Neuronal stem cell (in vitro differentiated cells): ENCODE results near the gene DHRS2.

Source experiments
- DNase-seq: peaks from one replicate; pipeline ENCODE4 v3.0.0-alpha.2; 2013; ENCODE audit warnings: low spot score
- H2AFZ ChIP-seq: one replicate; pipeline ENCODE4 v1.6.1; 2013; ENCODE audit warnings: mild to moderate bottlenecking, low read length, inconsistent platforms
- H2AK5ac ChIP-seq: 2 replicates; pipeline ENCODE4 v1.6.1; 2013; ENCODE audit warnings: low read depth, mild to moderate bottlenecking, inconsistent platforms, low read length, moderate library complexity, mixed read lengths
- H2BK120ac ChIP-seq: 2 replicates; pipeline ENCODE4 v1.6.1; 2013; ENCODE audit warnings: low read depth, mild to moderate bottlenecking, inconsistent platforms, low read length, moderate library complexity, mixed read lengths
- H2BK12ac ChIP-seq: one replicate; pipeline ENCODE4 v1.6.1; 2013; ENCODE audit warnings: low read length, inconsistent platforms
- H2BK15ac ChIP-seq: 2 replicates; pipeline ENCODE4 v1.6.1; 2013; ENCODE audit warnings: mild to moderate bottlenecking, low read length, inconsistent platforms, mixed read lengths
- H2BK5ac ChIP-seq: one replicate; pipeline ENCODE4 v1.6.1; 2013; ENCODE audit warnings: inconsistent platforms, mild to moderate bottlenecking, low read length, moderate library complexity
- H3K14ac ChIP-seq: one replicate; pipeline ENCODE4 v1.6.1; 2013; ENCODE audit warnings: low read length, inconsistent platforms
- H3K18ac ChIP-seq: 2 replicates; pipeline ENCODE4 v1.6.1; 2013; ENCODE audit warnings: low read length, inconsistent platforms
- H3K23ac ChIP-seq: 2 replicates; pipeline ENCODE4 v1.6.1; 2013; ENCODE audit warnings: low read depth, mild to moderate bottlenecking, mixed read lengths, low read length, inconsistent platforms; ENCODE audit not compliant: poor library complexity
- H3K27ac ChIP-seq: replicated peaks from 3 replicates; pipeline ENCODE4 v1.5.1; 2013; ENCODE audit warnings: low read length, inconsistent platforms
- H3K27me3 ChIP-seq, 3 experiments: 2 replicates each; pipeline ENCODE4 v1.6.1; 2013; ENCODE audit warnings: low read length in 3 of 3, mild to moderate bottlenecking in 2 of 3, inconsistent platforms in 1 of 3, low read depth in 1 of 3, mixed read lengths in 1 of 3, moderate library complexity in 1 of 3; ENCODE audit not compliant: control insufficient read depth in 3 of 3, insufficient read depth in 3 of 3
- H3K36me3 ChIP-seq, 2 donors: replicated peaks in 1 of 2; 2 replicates each; pipeline ENCODE4 v1.6.1; 2013; ENCODE audit warnings: low read length in 2 of 2; ENCODE audit not compliant: control insufficient read depth in 2 of 2, insufficient read depth in 2 of 2
- H3K4ac ChIP-seq: 2 replicates; pipeline ENCODE4 v1.6.1; 2013; ENCODE audit warnings: inconsistent platforms, mild to moderate bottlenecking, low read length, moderate library complexity
- H3K4me1 ChIP-seq, 2 donors: 1 replicate in 1 of 2; 2 replicates in 1 of 2; pipeline ENCODE4 v1.6.1; 2013; ENCODE audit warnings: low read length in 2 of 2, low read depth in 1 of 2; ENCODE audit not compliant: control insufficient read depth in 2 of 2, insufficient read depth in 1 of 2
- H3K4me2 ChIP-seq: one replicate; pipeline ENCODE4 v1.6.1; 2013; ENCODE audit warnings: mild to moderate bottlenecking, low read length, inconsistent platforms; ENCODE audit not compliant: insufficient read depth, poor library complexity, severe bottlenecking
- H3K4me3 ChIP-seq, 2 donors: 2 replicates each; pipeline ENCODE4 v1.5.1; 2013; ENCODE audit warnings: low read length in 2 of 2, mild to moderate bottlenecking in 2 of 2, inconsistent platforms in 1 of 2, moderate library complexity in 1 of 2
- H3K79me1 ChIP-seq: one replicate; pipeline ENCODE4 v1.6.1; 2013; ENCODE audit warnings: low read depth, mild to moderate bottlenecking, inconsistent platforms, low read length, moderate library complexity
- H3K9ac ChIP-seq: one replicate; pipeline ENCODE4 v1.6.1; 2013; ENCODE audit warnings: mild to moderate bottlenecking, low read depth, low read length, inconsistent platforms; ENCODE audit not compliant: poor library complexity
- H3K9me3 ChIP-seq, 2 donors: replicated peaks in 1 of 2; 2 replicates each; pipeline versions ENCODE3 to v1.6.1; 2013; ENCODE audit warnings: low read length in 2 of 2, mild to moderate bottlenecking in 2 of 2, inconsistent platforms in 1 of 2, low read depth in 1 of 2, mixed read lengths in 1 of 2, moderate library complexity in 1 of 2; ENCODE audit not compliant: control insufficient read depth in 2 of 2, insufficient read depth in 1 of 2
- H4K8ac ChIP-seq: one replicate; pipeline ENCODE4 v1.6.1; 2013; ENCODE audit warnings: low read depth, mild to moderate bottlenecking, inconsistent platforms, low read length, moderate library complexity
- H4K91ac ChIP-seq: one replicate; pipeline ENCODE4 v1.6.1; 2013; ENCODE audit warnings: low read length, low read depth, mild to moderate bottlenecking, inconsistent platforms; ENCODE audit not compliant: poor library complexity
- WGBS, 2 donors: extraction: QIAGEN DNeasy Blood & Tissue Kit; methylation state at CpG; one replicate each; pipeline ENCODE4 v1.1.7; 2013; ENCODE audit warnings: missing lambda C conversion rate in 2 of 2, mixed read lengths in 1 of 2; ENCODE audit not compliant: insufficient read length in 2 of 2, insufficient replicate concordance in 1 of 2; ENCODE audit errors: extremely low coverage in 2 of 2; 5-methylcytosine and 5-hydroxymethylcytosine counted together

The DHRS2 gene

GRCh38 chr14:23645812-23646647 lies 9.9 kb downstream of the DHRS2 start:
- Histone ChIP-seq H3K9ac (no peak overlapping the region), H3K23ac (peak overlapping the region; percentile 39), H3K79me1 (no peaks in the 10 kb centered on the region), H3K9me3 (no peaks in the 10 kb centered on the region), H3K4me3 (no peak overlapping the region), H3K27me3 (peaks cover 0 to 34% (median 0%) of the 10 kb centered on the region in 3 experiments), H4K91ac (no peak overlapping the region), H3K18ac (no peak overlapping the region), H2BK5ac (no peak overlapping the region), H4K8ac (no peak overlapping the region), H2BK15ac (no peak overlapping the region), H3K4me2 (no peak overlapping the region), H2AFZ (no peak overlapping the region), H3K27ac (no peak overlapping the region), H3K4me1 (no peaks in the 10 kb centered on the region), H3K36me3 (no peaks in the 10 kb centered on the region), H2BK12ac (no peak overlapping the region), H2AK5ac (no peak overlapping the region), H3K4ac (no peak overlapping the region), H3K14ac (no peak overlapping the region), H2BK120ac (no peak overlapping the region)
- WGBS, 2 donors, result no CpG with 5 or more reads among the region's 9 CpGs
- DNase-seq, result no peak

GRCh38 chr14:23646648-23647549 lies 10.7 kb downstream of the DHRS2 start:
- H3K4me1 ChIP-seq, result no peaks in the 10 kb centered on the region
- no peak for DNase-seq
- H4K8ac ChIP-seq, result no peak overlapping the region

GRCh38 chr14:23647619-23648018 lies 11.5 kb downstream of the DHRS2 start:
- Histone ChIP-seq H3K4me1 (no peaks in the 10 kb centered on the region), H3K27me3 (peaks cover 0 to 38% (median 0%) of the 10 kb centered on the region in 3 experiments), H3K36me3 (no peaks in the 10 kb centered on the region), H2BK120ac (no peak overlapping the region), H3K4me2 (no peak overlapping the region), H2AFZ (no peak overlapping the region), H2BK12ac (no peak overlapping the region), H3K18ac (no peak overlapping the region), H3K14ac (peak overlapping the region; percentile 42), H3K4ac (no peak overlapping the region), H3K9ac (no peak overlapping the region), H3K9me3 (no peaks in the 10 kb centered on the region), H3K79me1 (no peaks in the 10 kb centered on the region), H4K91ac (no peak overlapping the region), H3K27ac (no peak overlapping the region), H4K8ac (no peak overlapping the region), H2BK5ac (no peak overlapping the region), H3K4me3 (no peak overlapping the region), H2AK5ac (no peak overlapping the region), H3K23ac (no peak overlapping the region), H2BK15ac (no peak overlapping the region)
- no CpG with 5 or more reads among the region's 2 CpGs for WGBS, 2 donors
- no peak for DNase-seq

More at GRCh38 chr14:23646648-23647549, 10.7 kb downstream of the DHRS2 start:
- Histone ChIP-seq H3K9me3 (no peaks in the 10 kb centered on the region), H2BK120ac (no peak overlapping the region), H2BK12ac (no peak overlapping the region), H2AFZ (no peak overlapping the region), H2BK5ac (no peak overlapping the region), H3K27ac (no peak overlapping the region), H2AK5ac (no peak overlapping the region), H2BK15ac (no peak overlapping the region), H3K4me3 (no peak overlapping the region), H3K36me3 (no peaks in the 10 kb centered on the region), H3K4me2 (no peak overlapping the region), H3K9ac (no peak overlapping the region), H3K18ac (peak overlapping the region; percentile 45), H3K14ac (peak overlapping the region; percentile 42), H4K91ac (no peak overlapping the region), H3K23ac (no peak overlapping the region), H3K79me1 (no peaks in the 10 kb centered on the region), H3K27me3 (peaks cover 0 to 36% (median 0%) of the 10 kb centered on the region in 3 experiments), H3K4ac (no peak overlapping the region)
- no CpG with 5 or more reads among the region's 6 CpGs for WGBS, 2 donors
